Transverse colon (tissue), 3 donors: ENCODE results near the gene TARS2.

Experiments
- POLR2A ChIP-seq: fragments of 450-650 bp; IDR thresholded peaks from one replicate; pipeline ENCODE4 v1.6.1; 2016; ENCODE audit warnings: antibody characterized with exemption, mild to moderate bottlenecking, moderate library complexity
- TF ChIP-seq, protein P1 (sequence below), 5 experiments: fragments of 200-600 bp in 3 of 5; fragments of 450-650 bp in 2 of 5; sonication (generic) in 3 of 5; IDR thresholded peaks; 1 replicate in 2 of 5; 2 replicates in 3 of 5; pipeline ENCODE4 v1.5.1; 2016 to 2017; ENCODE audit warnings: antibody characterized with exemption in 5 of 5, inconsistent platforms in 3 of 5, mild to moderate bottlenecking in 2 of 5, moderate library complexity in 1 of 5

GRCh38 chr1:150530491-150531159, 43.4 kb downstream of the TARS2 start:
- TF ChIP-seq, protein P1, sequence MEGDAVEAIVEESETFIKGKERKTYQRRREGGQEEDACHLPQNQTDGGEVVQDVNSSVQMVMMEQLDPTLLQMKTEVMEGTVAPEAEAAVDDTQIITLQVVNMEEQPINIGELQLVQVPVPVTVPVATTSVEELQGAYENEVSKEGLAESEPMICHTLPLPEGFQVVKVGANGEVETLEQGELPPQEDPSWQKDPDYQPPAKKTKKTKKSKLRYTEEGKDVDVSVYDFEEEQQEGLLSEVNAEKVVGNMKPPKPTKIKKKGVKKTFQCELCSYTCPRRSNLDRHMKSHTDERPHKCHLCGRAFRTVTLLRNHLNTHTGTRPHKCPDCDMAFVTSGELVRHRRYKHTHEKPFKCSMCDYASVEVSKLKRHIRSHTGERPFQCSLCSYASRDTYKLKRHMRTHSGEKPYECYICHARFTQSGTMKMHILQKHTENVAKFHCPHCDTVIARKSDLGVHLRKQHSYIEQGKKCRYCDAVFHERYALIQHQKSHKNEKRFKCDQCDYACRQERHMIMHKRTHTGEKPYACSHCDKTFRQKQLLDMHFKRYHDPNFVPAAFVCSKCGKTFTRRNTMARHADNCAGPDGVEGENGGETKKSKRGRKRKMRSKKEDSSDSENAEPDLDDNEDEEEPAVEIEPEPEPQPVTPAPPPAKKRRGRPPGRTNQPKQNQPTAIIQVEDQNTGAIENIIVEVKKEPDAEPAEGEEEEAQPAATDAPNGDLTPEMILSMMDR (IDR thresholded peaks at IDR 0.05), result no peak
- no peak for TF ChIP-seq POLR2A
